Breast epithelium (tissue), 3 donors: ENCODE data around the gene DHX40.

Experiments
- CTCF ChIP-seq, 3 donors: fragments of 450-650 bp; IDR thresholded peaks; one replicate each; pipeline ENCODE4 v1.5.1; 2016 to 2017; ENCODE audit warnings: antibody characterized with exemption in 3 of 3, mild to moderate bottlenecking in 3 of 3, moderate library complexity in 3 of 3
- POLR2AphosphoS5 ChIP-seq, 3 donors: sonication (generic); formaldehyde crosslinking; IDR thresholded peaks; one replicate each; pipeline ENCODE4 v1.6.1; 2017; ENCODE audit warnings: antibody characterized with exemption in 3 of 3

GRCh38 chr17:59647288-59647687 is 81.9 kb downstream of the DHX40 start:
- TF ChIP-seq CTCF (IDR thresholded peaks at IDR 0.05) (no peak), POLR2AphosphoS5 (IDR thresholded peaks at IDR 0.05) (no peak)
